Activated T-helper 17 cell treated with anti-CD3 and anti-CD28 coated beads, Interleukin-2, amount 50 U/mL, for 72 hours (primary cell): Measurements from ENCODE around the gene LRRN4CL. TPM values are rescaled to one million over a fixed set of nuclear protein-coding genes. Genes with fewer than 3 reads are reported as not detected.
"Not testable (repeated sequence)": the region's sequence is repeated elsewhere in the genome, so short reads cannot be mapped to it uniquely, and the experiment has no call there.

ENCODE experiments used
- ATAC-seq: fragments of 150-1000 bp; cut with Tn5 transposase; replicated peaks from 2 replicates; pipeline ENCODE4 v1.10.0; 2021; ENCODE audit warnings: mild to moderate bottlenecking, moderate library complexity
- H3K27ac Mint-ChIP-seq: one replicate; pipeline ENCODE4 v1.8.0; 2022; ENCODE audit warnings: mixed read lengths
- H3K27me3 Mint-ChIP-seq: one replicate; pipeline ENCODE4 v1.8.0; 2022; ENCODE audit warnings: mixed read lengths
- H3K36me3 Mint-ChIP-seq: one replicate; pipeline ENCODE4 v1.8.0; 2022; ENCODE audit warnings: low read depth, mild to moderate bottlenecking, mixed read lengths
- H3K4me1 Mint-ChIP-seq: one replicate; pipeline ENCODE4 v1.8.0; 2022; ENCODE audit warnings: mixed read lengths
- H3K4me3 Mint-ChIP-seq: one replicate; pipeline ENCODE4 v1.8.0; 2022; ENCODE audit warnings: mild to moderate bottlenecking, mixed read lengths
- H3K9me3 Mint-ChIP-seq: one replicate; pipeline ENCODE4 v1.8.0; 2022; ENCODE audit warnings: mixed read lengths
- total RNA-seq, 2 donors: library from RNA; stranded (reverse); gene quantifications; one replicate each; pipeline ENCODE4 v1.2.3, GENCODE V29; 2022

The LRRN4CL gene
- under 1 TPM; 0.45 to 0.56 TPM for total RNA-seq

GRCh38 chr11:62689421-62690183 is at the start of gene LRRN4CL:
Gene LRRN4CL (minus strand): TSS chr11:62689530. CDS start chr11:62688508, 1,022 bp downstream.
- ATAC-seq = no peak
- no peaks in the 10 kb centered on the region for H3K9me3 Mint-ChIP-seq
- peaks cover 3% of the 10 kb centered on the region for H3K27me3 Mint-ChIP-seq
- H3K4me1 Mint-ChIP-seq = peaks cover 2% of the 10 kb centered on the region
- H3K27ac Mint-ChIP-seq = no peak within 1 kb of the TSS
- H3K4me3 Mint-ChIP-seq = no peak within 1 kb of the TSS
- H3K36me3 Mint-ChIP-seq = peaks cover 50% of the 10 kb centered on the region

- no peak for ATAC-seq
- Mint-ChIP-seq H3K4me1 (no peaks in the 10 kb centered on the region), H3K9me3 (no peaks in the 10 kb centered on the region), H3K27me3 (no peaks in the 10 kb centered on the region), H3K4me3 (no peak overlapping the region), H3K36me3 (peaks cover 90% of the 10 kb centered on the region), H3K27ac (no peak overlapping the region)
Observed at GRCh38 chr11:62737196-62737595, 47.9 kb upstream of the LRRN4CL start.

- Mint-ChIP-seq H3K27ac (no peak overlapping the region), H3K9me3 (no peaks in the 10 kb centered on the region), H3K4me1 (no peaks in the 10 kb centered on the region), H3K36me3 (peaks cover 88% of the 10 kb centered on the region), H3K4me3 (no peak overlapping the region), H3K27me3 (no peaks in the 10 kb centered on the region)
- ATAC-seq = no peak
Observed at GRCh38 chr11:62732830-62733229, 43.5 kb upstream of the LRRN4CL start.

GRCh38 chr11:62730076-62730475 is 40.7 kb upstream of the LRRN4CL start:
- H3K9me3 Mint-ChIP-seq, H3K27me3 Mint-ChIP-seq, ATAC-seq, H3K4me1 Mint-ChIP-seq: not testable (repeated sequence)
- Mint-ChIP-seq H3K36me3 (peaks cover 86% of the 10 kb centered on the region), H3K4me3 (peak overlapping the region; percentile 95), H3K27ac (peak overlapping the region; percentile 52)

GRCh38 chr11:62728171-62728988 is 39.0 kb upstream of the LRRN4CL start, which contains the start of gene TTC9C:
Gene TTC9C (plus strand): TSS chr11:62728486. CDS start chr11:62728849, 363 bp downstream.
- H3K4me3 Mint-ChIP-seq = peak within 1 kb of the TSS; percentile 95
- no peaks in the 10 kb centered on the region for H3K27me3 Mint-ChIP-seq
- H3K9me3 Mint-ChIP-seq = no peaks in the 10 kb centered on the region
- peaks cover 92% of the 10 kb centered on the region for H3K36me3 Mint-ChIP-seq
- peak within 1 kb of the TSS; percentile 97 for H3K27ac Mint-ChIP-seq
- ATAC-seq = peak; percentile 48
- H3K4me1 Mint-ChIP-seq = peaks cover 10% of the 10 kb centered on the region

GRCh38 chr11:62727872-62728170 is 38.5 kb upstream of the LRRN4CL start:
- Mint-ChIP-seq H3K27me3 (no peaks in the 10 kb centered on the region), H3K4me1 (peaks cover 10% of the 10 kb centered on the region), H3K27ac (peak overlapping the region; percentile 97), H3K4me3 (peak overlapping the region; percentile 95), H3K36me3 (peaks cover 92% of the 10 kb centered on the region), H3K9me3 (no peaks in the 10 kb centered on the region)
- ATAC-seq = peak; percentile 70

GRCh38 chr11:62727165-62727871 is 38.0 kb upstream of the LRRN4CL start, which contains the start of gene HNRNPUL2:
Gene HNRNPUL2 (minus strand): TSS chr11:62727457. CDS start chr11:62727156, 301 bp downstream.
- Mint-ChIP-seq H3K27ac (peak within 1 kb of the TSS; percentile 97), H3K4me3 (peak within 1 kb of the TSS; percentile 95), H3K36me3 (peaks cover 92% of the 10 kb centered on the region), H3K4me1 (peaks cover 15% of the 10 kb centered on the region), H3K9me3 (no peaks in the 10 kb centered on the region), H3K27me3 (no peaks in the 10 kb centered on the region)
- ATAC-seq = peak; percentile 87

- Mint-ChIP-seq H3K27me3 (no peaks in the 10 kb centered on the region), H3K4me1 (peaks cover 20% of the 10 kb centered on the region), H3K36me3 (peaks cover 93% of the 10 kb centered on the region), H3K27ac (peak overlapping the region; percentile 97), H3K9me3 (no peaks in the 10 kb centered on the region), H3K4me3 (peak overlapping the region; percentile 95)
- ATAC-seq = peak; percentile 3
Observed at GRCh38 chr11:62726915-62727164, 37.5 kb upstream of the LRRN4CL start.

- Mint-ChIP-seq H3K4me1 (peaks cover 20% of the 10 kb centered on the region), H3K27me3 (no peaks in the 10 kb centered on the region), H3K4me3 (peak overlapping the region; percentile 95), H3K36me3 (peaks cover 93% of the 10 kb centered on the region), H3K27ac (peak overlapping the region; percentile 87), H3K9me3 (no peaks in the 10 kb centered on the region)
- ATAC-seq = no peak
Observed at GRCh38 chr11:62726156-62726914, 37.0 kb upstream of the LRRN4CL start.

- peaks cover 20% of the 10 kb centered on the region for H3K4me1 Mint-ChIP-seq
- peaks cover 93% of the 10 kb centered on the region for H3K36me3 Mint-ChIP-seq
Observed at GRCh38 chr11:62725646-62726045, 36.3 kb upstream of the LRRN4CL start.

GRCh38 chr11:62724171-62724570 is 34.8 kb upstream of the LRRN4CL start:
- peaks cover 98% of the 10 kb centered on the region for H3K36me3 Mint-ChIP-seq
- H3K27me3 Mint-ChIP-seq = no peaks in the 10 kb centered on the region
- peak overlapping the region; percentile 95 for H3K4me3 Mint-ChIP-seq
- no peak for ATAC-seq
- peaks cover 30% of the 10 kb centered on the region for H3K4me1 Mint-ChIP-seq
- no peaks in the 10 kb centered on the region for H3K9me3 Mint-ChIP-seq
- H3K27ac Mint-ChIP-seq = peak overlapping the region; percentile 87

More at GRCh38 chr11:62725646-62726045, 36.3 kb upstream of the LRRN4CL start:
- H3K27ac Mint-ChIP-seq = peak overlapping the region; percentile 87
- ATAC-seq = no peak
- H3K9me3 Mint-ChIP-seq = no peaks in the 10 kb centered on the region
- no peaks in the 10 kb centered on the region for H3K27me3 Mint-ChIP-seq
- peak overlapping the region; percentile 95 for H3K4me3 Mint-ChIP-seq

- H3K4me3 Mint-ChIP-seq = no peak overlapping the region
- H3K36me3 Mint-ChIP-seq = peaks cover 98% of the 10 kb centered on the region
- peaks cover 37% of the 10 kb centered on the region for H3K4me1 Mint-ChIP-seq
- ATAC-seq = no peak
- no peaks in the 10 kb centered on the region for H3K27me3 Mint-ChIP-seq
- no peak overlapping the region for H3K27ac Mint-ChIP-seq
- H3K9me3 Mint-ChIP-seq = no peaks in the 10 kb centered on the region
Observed at GRCh38 chr11:62721994-62722393, 32.7 kb upstream of the LRRN4CL start.

GRCh38 chr11:62719302-62719978 is 30.1 kb upstream of the LRRN4CL start:
- peak; percentile 75 for ATAC-seq

More at GRCh38 chr11:62719302-62719978, 30.1 kb upstream of the LRRN4CL start:
- Mint-ChIP-seq H3K4me3 (no peak overlapping the region), H3K27me3 (no peaks in the 10 kb centered on the region), H3K27ac (peak overlapping the region; percentile 26), H3K36me3 (peaks cover 100% of the 10 kb centered on the region), H3K4me1 (peaks cover 48% of the 10 kb centered on the region), H3K9me3 (no peaks in the 10 kb centered on the region)
